HG02571 (cell line): Measurements from ENCODE around the gene FLACC1.
"Not testable (repeated sequence)": the region's sequence is repeated elsewhere in the genome, so short reads cannot be mapped to it uniquely, and the experiment has no call there.

Experiments used
- ATAC-seq: cut with Tn5 transposase; IDR thresholded peaks from one replicate; pipeline ENCODE4 v1.9.1; 2021; ENCODE audit warnings: mild to moderate bottlenecking, moderate library complexity; ENCODE audit not compliant: unreplicated experiment

Gene FLACC1, protein sequence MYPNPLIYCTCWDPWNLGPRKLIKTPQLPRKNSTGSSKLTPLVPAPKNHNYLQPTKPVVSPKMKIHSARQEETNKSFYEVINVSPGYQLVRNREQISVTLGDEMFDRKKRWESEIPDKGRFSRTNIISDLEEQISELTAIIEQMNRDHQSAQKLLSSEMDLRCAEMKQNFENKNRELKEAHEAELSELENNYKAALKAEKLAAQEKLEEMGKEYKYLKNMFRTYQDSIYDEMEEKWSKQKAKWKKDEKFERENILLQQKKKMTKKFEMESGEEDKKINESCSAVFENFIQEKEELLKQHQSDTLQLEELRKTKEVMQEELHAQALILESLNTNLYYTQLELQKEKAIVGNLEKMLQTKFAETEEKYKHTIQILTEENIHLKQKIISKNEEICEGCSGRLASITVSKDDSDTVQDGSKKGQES

DNA sequence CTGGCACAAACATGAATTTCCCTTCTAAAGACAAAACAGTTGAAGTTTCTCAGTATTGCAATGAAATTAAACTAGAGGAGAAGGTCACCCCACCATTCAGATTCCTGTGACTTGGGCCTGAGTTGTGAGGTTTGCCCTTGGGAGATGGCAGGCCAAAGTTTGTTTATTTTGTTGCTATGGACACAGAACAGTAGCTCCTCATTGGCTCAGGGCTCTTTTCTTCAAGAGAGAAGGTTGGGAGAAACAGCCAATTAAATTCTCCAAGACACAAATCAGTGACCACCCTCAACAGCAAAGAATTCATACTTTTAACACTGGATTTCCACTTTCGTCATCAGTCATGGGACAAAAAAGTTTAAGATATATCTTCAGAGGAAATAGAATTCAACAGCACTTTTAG, at the start of gene FLACC1:
TSS of gene FLACC1 (minus strand) at position 125 of the 400 bp plus-strand sequence. CDS start 5,941 bp downstream, outside the sequence.
- no peak for ATAC-seq

DNA sequence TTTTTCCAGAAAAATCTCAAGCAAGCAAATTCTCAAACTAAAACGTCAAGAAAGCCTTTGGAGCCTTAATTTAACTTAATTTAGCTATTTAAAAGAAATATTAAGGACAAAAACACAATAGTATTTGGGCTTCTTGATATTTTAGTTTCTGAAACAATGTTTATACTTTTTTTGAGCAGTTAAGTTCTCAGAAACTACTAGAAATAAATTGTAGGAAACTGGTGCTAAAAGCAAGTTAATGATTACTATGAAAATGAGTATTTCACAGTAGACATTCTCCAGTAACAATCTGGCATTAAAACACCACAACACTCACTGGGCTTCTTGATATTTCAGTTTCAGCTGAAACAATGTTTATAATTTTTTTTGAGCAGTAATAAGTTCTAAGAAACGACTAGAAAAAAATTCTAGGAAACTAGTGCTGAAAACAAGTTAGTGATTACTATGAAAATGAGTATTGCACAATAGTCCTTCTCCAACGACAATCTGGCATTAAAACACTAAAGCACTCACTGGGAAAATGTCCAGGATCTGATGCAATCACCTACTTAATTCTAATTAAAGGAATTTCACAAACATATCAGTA, 49.0 kb upstream of the FLACC1 start:
- no peak for ATAC-seq

DNA sequence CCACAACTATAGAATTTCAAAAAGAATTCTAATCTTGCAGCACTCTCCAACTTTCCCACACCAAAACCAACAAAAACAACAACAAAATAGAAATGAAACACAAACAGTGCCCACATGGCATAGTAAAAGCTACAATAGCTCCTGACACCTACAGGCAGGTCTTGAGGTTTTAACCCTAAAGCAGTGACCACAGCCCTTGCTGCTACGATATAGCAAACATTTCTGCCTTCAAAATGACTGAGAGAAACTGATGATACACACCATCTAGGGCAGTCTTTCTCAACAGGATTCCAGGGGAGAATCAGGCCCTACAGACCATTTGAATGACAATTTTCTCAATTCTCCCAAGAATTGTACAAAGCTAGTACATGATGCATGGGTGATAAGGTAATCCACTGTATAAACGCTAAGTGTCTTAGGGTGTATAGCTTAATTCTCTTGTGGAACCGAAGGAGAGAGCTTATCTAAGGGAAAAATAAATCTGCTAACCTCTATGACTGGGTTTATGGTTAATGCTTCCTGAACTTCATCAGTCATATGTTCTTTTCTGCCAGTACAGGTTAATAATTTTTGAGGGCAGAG, 47.6 kb upstream of the FLACC1 start:
- no peak for ATAC-seq

DNA sequence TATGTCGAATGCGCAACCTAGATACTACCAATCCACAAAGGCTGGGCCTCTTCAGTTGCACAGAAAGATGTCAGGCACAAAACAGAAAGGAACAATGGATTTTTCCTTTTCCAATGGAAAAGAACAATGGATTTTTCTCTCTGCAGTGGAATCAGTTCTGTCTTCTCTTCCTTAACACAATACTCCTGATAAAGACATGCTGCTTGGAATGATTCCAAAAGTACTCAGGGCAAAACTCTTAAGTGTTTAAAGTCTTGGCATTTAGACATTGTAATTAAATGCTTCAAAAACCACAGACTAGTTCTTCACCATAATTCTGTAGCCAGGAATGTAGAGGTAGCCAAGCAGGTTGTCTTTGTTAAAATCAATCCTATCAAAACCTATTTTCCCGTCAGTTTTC, 46.7 kb upstream of the FLACC1 start:
- ATAC-seq = no peak

DNA sequence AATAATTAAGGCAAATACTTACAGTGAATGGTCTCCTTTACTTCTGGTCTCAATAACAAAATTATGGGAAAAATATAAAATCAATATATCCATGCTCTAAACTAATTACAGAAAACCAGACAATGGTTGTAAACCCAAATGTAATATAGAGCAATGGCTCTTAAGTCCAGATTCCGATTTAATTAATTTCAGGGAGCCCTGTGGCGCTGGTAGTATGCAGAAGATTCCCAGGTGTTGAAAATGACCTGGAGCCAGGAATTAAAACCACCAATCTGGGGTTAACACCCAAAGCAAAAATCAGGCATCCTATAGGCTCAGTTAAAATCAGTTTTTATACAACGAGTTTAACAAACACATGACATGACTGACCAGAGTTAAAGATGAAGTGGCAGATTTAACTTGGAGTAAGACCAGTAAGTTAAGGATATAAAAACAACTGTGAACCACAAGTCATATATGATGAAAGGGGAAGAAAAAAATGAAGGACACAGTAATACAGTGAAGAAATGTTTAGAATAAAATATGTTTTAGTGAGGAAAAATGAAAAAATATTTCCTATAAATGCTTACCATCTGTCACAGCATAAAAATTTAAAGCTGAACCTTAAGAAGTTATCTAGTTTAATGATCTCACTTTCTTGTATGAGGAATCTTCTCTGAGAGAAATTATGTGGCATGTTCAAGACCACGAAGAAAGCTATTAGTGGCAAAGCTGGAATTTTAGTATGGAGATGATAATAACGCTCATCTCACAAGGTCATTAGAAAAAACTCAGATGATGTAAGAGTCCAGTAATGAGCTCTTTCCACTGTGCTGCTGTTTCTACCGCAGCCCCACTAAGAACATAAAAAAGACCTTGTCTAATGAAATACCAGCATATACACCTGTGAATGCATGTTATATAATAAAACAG, 45.8 kb upstream of the FLACC1 start:
- no peak for ATAC-seq

DNA sequence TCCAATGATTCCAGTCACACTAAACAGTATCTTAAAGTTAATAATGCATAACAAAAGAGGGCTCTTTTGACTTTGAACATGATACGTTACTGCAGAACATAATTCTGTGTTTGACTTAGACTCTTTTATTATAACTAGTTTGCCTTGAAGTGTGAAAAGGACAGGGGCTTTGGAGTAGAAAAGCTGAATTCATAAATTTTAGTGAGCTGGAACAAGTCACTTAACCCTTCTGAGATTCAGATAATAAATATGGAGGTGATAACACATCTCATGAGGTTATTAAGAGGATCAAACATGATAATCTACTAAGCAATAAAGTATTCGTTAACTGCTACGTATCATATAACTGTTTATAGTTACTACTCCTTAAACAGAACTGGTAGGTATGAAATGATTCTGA, 44.7 kb upstream of the FLACC1 start:
- no peak for ATAC-seq

DNA sequence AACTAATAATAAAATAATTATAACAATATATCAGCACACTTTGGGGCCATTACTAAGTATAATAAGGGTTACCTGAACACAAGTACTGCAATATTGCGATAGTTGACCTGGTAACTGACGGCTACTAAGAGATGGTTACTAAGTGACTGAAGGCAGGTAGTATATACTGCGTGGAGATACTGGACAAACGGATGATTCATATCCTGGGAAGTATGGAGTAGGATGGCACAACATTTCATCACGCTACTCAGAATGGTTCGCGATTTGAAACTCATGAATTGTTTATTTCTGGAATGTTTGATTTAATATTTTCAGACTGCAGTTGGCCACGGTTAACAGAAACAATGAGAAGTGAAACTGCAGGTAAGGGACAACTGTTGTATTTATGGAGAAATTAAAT, 39.5 kb upstream of the FLACC1 start:
- ATAC-seq = no peak

DNA sequence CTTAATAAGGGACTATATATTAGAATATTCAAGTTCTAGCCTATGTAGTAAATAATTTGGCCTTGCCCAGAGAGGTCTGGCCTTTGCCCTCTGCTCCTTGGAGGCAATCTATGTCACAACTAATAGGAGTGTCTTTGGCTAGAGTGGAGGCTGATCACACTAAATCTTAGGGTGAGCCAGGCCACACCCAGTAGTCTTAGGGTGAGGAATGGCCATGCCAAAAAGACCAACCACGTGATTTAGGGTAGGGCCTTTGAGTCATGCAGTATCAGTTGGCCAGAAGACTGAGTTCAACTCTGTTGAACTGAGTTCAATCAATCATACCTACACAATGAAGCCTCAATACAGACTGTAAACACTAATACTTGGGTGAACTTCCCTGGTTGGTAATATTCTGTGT, 26.0 kb upstream of the FLACC1 start:
- ATAC-seq = no peak

DNA sequence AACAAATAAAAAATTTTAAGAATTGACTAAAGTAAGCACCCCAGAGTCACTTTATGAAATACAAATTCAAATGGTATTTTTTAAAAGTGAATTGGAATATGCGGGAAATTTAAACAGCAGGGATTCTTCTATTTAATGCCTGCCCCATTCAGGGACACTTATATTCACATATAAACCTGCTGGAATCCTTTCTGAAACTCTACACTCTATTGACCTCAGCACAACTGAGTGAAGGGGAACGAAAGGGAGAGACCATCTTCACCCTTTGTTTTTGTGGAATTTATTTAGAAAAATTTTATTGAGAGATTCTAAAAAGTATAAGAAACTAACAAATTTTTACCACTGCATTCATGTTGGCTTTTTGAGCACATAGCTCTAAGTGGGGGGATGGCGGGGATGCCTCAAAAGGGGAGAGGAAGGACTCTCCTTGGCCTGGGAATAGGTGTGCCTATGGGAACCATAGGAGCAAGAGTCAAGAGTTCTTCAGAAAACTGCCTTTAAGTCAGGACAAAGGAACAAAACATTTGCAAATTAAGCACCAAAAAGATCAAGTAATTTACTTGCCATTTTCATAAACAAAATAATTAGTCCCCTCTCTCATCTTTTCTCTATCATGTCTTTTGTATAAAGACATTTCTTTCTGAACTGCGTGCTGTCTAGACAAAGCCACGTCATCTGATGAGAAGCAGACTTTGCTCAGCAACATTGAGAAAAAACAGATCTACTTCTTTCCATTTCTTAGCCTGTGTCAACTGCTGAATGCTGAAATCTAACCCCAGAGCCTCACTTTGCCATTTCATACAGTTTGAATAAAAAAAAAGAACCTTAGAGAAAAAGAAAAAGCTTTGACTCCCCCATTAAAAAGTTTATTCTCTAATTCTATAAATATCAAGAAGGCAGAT, 21.6 kb upstream of the FLACC1 start:
- no peak for ATAC-seq

DNA sequence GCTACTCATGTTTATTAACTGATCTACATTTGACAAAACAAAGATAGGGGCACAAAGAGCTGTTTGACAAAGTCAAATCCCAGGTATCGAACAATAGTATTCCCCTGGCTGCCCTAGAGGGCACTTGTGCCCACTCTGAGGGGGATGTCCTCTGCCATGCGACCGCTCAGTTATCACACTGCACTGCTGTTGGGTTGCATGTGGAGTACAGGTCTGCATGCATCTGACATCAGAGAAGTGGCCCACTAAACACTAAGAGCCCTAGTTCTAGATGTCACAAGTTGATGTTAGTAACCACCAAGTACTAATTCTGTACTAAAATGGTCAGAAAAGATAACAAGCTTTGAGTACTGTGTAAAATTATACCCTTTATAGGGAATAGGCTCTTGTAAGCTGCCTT, 20.1 kb upstream of the FLACC1 start:
- ATAC-seq = no peak

DNA sequence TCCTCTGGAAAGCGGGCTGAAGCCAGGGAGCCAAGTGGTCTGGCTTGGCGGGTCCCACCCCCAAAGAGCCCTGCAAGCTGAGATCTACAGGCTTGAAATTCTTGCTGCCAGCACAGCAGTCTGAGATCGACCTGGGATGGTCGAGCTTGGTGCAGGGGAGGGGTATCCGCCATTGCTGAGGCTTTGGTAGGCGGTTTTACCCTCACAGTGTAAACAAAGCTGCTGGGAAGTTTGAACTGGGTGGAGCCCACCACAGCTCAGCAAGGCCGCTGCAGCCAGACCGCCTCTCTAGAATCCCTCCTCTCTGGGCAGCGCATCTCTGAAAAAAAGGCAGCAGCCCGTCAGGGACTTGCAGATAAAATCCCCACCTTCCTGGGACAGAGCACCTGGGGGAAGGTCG, 12.6 kb upstream of the FLACC1 start:
- ATAC-seq = no peak

DNA sequence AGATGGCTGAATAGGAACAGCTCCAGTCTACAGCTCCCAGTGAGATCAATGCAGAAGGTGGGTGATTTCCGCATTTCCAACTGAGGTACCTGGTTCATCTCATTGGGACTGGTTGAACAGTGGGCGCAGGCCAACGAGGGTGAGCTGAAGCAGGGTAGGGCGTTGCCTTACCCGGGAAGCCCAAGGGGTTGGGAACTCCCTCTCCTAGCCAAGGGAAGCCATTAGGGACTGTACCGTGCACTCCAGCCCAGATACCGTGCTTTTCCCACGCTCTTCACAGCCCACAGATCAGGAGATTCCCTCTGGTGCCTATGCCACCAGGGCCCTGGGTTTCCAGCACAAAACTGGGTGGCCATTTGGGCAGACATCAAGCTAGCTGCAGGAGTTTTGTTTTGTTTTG, 12.2 kb upstream of the FLACC1 start:
- not testable (repeated sequence) for ATAC-seq

DNA sequence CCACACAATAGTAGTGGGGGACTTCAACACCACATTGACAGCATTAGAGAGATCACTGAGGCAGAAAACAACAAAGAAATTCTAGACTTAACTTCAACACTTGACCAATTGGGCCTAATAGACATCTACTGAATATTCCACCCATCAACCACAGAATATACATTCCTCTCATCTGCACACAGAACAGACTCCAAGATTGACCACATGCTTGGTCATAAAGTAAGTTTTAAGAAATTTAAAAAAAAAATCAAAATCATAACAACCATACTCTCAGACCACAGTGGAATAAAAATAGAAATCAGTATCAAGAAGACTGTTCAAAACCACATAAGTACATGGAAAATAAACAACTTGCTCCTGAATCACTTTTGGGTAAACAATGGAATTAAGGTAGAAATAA, 9.0 kb upstream of the FLACC1 start:
- no peak for ATAC-seq

DNA sequence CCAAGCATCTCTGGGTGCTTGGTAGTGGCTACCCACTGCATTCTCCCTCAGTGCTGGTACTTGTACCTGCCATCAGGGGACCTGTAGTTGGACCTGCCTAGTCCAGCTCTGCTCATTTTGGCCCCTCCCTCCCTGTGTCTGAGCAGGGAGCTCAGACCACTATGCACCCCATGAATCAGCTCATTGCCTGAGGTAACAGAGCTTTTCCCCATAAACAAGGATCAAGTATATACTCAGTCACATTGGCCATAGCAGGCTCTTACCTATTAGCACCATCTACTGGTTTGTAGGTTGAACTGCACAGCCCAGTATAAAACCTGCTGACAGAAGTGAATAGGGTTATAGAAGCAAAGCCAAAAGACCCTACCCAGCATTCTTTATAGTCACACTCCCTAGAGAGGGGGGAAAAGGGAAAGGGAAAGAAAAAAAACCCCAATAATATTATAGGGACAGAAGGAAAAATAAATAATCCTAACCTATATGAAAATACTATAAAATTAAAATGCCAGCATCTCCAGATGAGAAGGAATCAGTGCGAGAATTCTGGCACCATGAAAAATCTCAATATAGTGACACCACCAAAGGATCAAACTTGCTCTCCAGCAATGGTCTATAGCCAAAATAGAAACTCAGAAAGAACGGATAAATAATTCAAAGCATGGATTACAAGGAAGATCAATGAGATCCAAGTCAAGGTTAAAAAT, 6.9 kb upstream of the FLACC1 start:
- no peak for ATAC-seq

DNA sequence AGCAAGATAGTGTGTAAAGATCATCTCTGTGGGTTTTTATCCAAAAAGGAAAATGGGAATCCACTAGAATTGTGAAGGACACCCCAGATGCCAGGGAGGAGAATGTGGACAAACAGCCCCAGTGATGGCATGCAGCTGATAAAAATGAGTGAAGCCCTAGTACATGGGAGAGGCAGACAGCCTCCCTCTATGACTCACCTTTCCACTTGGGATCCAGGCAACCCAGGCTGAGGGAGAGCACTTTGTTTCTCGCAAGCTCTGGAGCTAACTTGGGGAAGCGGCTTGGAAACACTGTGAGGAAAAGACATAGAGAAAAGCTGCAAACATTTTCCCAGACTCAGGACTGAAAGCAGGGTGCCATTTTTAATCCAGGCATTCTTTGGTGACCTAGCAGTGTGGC, 5.3 kb upstream of the FLACC1 start:
- no peak for ATAC-seq

DNA sequence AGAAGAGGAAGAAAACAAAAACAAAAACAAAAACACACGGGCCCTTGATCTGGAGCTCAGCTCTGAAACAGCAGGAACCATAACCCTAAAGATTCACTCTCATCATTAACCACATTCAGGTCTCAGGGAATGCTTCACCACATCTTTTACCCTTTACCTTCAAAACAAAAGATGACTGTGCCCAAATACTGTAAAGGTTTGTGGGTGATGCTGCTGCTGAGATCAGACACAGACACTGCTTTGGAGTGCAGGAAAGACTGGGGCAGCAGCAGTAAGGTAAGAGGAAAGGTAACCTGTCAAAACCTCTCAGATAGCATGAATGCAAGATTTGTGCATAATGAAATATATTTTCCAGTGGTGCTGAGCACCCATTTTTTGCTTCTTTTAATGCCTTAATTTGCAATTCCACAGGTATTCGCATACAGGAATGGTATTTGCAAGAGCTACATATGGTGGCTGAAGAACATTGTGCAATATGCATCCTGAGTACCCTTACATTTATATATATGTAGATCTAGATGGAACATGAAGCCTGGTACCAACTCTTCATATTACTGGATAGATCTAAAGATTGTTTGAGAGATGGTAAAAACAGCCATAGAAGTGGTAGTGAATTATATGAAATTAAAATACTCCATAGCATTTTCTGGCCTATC, 4.1 kb upstream of the FLACC1 start:
- ATAC-seq = no peak

DNA sequence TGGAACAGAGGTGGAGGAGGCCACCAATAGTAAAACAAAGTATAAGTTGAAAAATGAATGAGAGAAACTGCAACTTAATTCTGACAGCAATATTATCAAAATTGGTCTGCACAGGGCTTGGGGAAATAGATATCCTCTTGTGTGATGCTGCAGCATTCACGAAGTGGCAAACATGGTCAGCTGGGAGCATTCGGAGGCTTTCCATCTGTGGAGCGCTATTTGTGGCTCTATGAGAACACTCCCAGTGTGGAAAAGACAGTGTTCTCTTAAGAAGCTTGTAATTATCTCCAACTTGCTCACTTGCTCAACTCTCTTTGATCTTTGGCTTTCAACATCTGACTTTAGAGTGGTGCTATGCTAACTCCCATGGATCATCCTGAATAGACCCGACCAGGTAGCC, 3.1 kb upstream of the FLACC1 start:
- ATAC-seq = no peak

DNA sequence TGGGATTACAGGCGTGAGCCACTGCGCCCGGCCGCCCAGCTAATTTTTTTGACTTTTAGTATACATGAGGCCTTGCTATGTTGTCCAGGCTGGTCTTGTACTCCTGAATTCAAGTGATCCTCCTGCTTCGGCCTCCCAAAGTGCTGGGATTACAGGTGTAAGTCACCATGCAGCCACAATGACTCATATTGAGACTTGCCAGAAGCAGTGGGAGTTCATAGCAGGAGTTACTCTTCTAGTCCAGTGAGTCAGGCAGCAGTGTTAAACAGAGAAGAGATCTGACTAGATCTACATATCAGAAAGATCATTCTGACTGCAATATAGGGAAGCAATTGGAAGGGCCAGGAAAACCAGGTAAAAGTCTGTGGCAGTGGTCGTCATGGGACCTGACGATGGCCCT, 1.5 kb upstream of the FLACC1 start:
- ATAC-seq = no peak

DNA sequence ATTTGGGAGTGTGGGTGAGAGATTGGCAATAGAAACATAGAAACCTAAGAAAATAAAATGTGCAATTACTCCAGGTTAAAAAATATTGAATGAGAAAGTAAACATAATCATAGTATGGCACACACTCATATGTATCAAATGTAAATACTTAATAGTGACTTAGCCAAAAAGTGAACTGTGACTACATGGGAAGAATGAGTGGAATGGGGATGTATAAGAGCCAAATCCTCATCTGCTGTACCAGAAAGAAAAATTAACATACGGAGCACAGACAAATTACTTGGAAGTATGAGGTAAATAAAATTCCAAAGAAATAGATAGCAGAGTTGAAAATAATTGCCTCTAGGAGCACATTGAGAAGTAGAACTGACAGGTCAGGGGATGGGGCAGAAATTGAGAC, 4.0 kb downstream of the FLACC1 start:
- ATAC-seq = no peak
